Measurements from ENCODE around the gene LRRC10B. TPM values are rescaled to one million over a fixed set of nuclear protein-coding genes. Genes with fewer than 3 reads are reported as not detected.

LRRC10B gene
- total RNA-seq, 1 experiment from 2014 or later = 1.1 TPM

DNA sequence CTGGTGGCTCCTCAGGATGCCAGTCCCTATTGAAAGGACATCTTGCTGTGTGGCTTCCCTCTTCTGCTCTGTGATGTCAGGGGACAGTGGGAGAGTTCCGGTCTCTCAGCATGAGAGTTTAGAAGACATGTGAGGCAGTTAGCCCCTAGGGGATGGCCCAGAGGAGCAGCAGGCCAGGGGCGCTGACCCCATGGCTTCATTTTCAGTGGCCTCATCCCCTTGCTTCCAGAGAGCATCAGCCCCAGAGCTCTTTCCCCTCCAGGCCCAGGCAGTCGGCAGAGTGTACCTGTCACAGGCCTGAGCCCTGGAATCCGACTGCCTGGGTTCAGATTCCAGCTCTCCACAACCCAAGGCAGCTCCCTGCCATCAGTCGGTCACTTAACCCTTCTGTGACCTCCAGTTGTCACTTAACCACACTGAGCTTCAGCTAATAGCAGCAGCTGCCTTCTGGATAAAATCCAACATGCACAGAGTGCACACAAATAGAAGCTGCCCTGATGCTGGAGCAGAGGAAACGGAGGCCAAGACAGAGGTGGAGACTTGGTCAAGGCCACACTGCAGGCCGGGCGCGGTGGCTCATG lies 14.1 kb upstream of the LRRC10B start:
- Histone ChIP-seq H3K4me2 (no peak overlapping the region), H3F3A (ENCODE audit: insufficient read depth, low read depth) (peaks cover 9% of the 10 kb centered on the region), H3K9me3 (ENCODE audit: insufficient read depth, low read depth) (no peaks in the 10 kb centered on the region), H3K27me3 (ENCODE audit: insufficient read depth, low read depth) (no peaks in the 10 kb centered on the region), H3K27ac (no peak overlapping the region), H3K36me3 (ENCODE audit: low read depth) (no peaks in the 10 kb centered on the region), H3K4me1 (replicated peaks; ENCODE audit: insufficient read depth) (peaks cover 13% of the 10 kb centered on the region), H4K20me1 (ENCODE audit: insufficient read depth) (no peaks in the 10 kb centered on the region), H2AFZ (no peak overlapping the region), H3K79me2 (ENCODE audit: low read depth) (no peaks in the 10 kb centered on the region), H3K9me2 (ENCODE audit: insufficient read depth) (no peaks in the 10 kb centered on the region), H3K4me3 (no peak overlapping the region)
- no TSS peak for BruUV-seq (replicated peaks)
- POLR2A ChIA-PET (ENCODE audit: unreplicated experiment) = interaction anchor here (0.6 kb wide), 1 partner anchor 62 kb away, joined by 3 read pairs; no protein-coding TSS in a partner anchor
- no peak for DNase-seq
- CTCF ChIA-PET = no interaction called here
- intact Hi-C loops (cut with micrococcal nuclease; ENCODE audit: unreplicated experiment) = no loop called here
- TF ChIP-seq, protein P1, sequence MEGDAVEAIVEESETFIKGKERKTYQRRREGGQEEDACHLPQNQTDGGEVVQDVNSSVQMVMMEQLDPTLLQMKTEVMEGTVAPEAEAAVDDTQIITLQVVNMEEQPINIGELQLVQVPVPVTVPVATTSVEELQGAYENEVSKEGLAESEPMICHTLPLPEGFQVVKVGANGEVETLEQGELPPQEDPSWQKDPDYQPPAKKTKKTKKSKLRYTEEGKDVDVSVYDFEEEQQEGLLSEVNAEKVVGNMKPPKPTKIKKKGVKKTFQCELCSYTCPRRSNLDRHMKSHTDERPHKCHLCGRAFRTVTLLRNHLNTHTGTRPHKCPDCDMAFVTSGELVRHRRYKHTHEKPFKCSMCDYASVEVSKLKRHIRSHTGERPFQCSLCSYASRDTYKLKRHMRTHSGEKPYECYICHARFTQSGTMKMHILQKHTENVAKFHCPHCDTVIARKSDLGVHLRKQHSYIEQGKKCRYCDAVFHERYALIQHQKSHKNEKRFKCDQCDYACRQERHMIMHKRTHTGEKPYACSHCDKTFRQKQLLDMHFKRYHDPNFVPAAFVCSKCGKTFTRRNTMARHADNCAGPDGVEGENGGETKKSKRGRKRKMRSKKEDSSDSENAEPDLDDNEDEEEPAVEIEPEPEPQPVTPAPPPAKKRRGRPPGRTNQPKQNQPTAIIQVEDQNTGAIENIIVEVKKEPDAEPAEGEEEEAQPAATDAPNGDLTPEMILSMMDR (conservative IDR thresholded peaks at IDR 0.05) = no peak
- TF ChIP-seq EZH2 (IDR thresholded peaks at IDR 0.05; ENCODE audit: low read depth) = no peak

DNA sequence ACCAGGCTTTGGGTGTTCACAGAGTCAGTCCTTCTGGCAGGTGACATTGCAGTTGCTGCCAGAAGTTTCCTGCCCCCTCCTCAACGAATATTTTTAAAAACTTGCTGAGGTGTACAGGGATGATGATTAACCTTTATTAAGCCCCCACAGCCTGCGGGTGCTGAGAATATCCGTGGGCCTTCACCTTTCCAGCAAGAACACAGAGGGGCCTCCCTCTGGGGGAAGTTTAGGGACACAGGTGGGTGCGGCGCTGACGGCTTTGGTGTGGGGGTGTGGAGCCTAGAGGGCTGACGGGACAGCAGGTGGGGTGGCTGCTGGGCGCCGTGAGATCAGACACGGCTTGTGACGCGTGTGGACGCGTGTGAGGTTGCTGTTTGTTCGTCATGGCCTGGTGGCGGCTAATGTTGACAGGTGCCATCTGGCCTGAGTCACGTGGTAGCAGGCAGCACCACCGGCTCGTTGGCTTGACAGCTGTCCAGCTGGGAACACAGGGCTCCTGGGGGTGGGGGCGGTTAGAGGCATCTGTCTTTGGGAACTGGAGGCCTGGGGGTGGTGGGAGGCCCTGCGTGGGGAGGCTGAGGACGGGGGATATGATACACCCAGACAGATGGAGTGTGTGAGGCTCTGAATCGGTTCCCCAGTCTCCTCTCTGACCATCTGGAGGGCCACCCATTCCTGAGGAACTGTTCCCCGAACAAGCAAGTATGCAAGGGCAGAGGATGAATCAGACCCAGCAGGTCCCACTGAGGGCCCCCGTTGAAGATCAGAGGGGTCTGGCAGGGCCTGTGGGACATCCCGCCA lies 12.5 kb upstream of the LRRC10B start:
- ChIA-PET POLR2A (ENCODE audit: unreplicated experiment) (no interaction called here), CTCF (interaction anchor here (0.6 kb wide), 1 partner anchor 214 kb away, joined by 4 read pairs; no protein-coding TSS in a partner anchor)
- no peaks in the 10 kb centered on the region for H3K4me1 ChIP-seq (replicated peaks; ENCODE audit: insufficient read depth)
- intact Hi-C loops (cut with micrococcal nuclease; ENCODE audit: unreplicated experiment) = no loop called here
- no peaks in the 10 kb centered on the region for H3K79me2 ChIP-seq (ENCODE audit: low read depth)
- no peak overlapping the region for H3K4me3 ChIP-seq
- DNase-seq = no peak
- no peaks in the 10 kb centered on the region for H3K9me3 ChIP-seq (ENCODE audit: insufficient read depth, low read depth)
- H3K27me3 ChIP-seq (ENCODE audit: insufficient read depth, low read depth) = no peaks in the 10 kb centered on the region
- no peaks in the 10 kb centered on the region; the same call in 1 of the 2 replicates for H3F3A ChIP-seq (ENCODE audit: insufficient read depth, low read depth)
- no peak overlapping the region for H3K27ac ChIP-seq
- H3K4me2 ChIP-seq = no peak overlapping the region
- no peak overlapping the region for H2AFZ ChIP-seq
- no peaks in the 10 kb centered on the region for H3K36me3 ChIP-seq (ENCODE audit: low read depth)
- H4K20me1 ChIP-seq (ENCODE audit: insufficient read depth) = no peaks in the 10 kb centered on the region
- no peak for TF ChIP-seq EZH2 (IDR thresholded peaks at IDR 0.05; ENCODE audit: low read depth)
- TF ChIP-seq, protein P1 (conservative IDR thresholded peaks at IDR 0.05) = no peak
- no peaks in the 10 kb centered on the region for H3K9me2 ChIP-seq (ENCODE audit: insufficient read depth)
- no TSS peak for BruUV-seq (replicated peaks)

DNA sequence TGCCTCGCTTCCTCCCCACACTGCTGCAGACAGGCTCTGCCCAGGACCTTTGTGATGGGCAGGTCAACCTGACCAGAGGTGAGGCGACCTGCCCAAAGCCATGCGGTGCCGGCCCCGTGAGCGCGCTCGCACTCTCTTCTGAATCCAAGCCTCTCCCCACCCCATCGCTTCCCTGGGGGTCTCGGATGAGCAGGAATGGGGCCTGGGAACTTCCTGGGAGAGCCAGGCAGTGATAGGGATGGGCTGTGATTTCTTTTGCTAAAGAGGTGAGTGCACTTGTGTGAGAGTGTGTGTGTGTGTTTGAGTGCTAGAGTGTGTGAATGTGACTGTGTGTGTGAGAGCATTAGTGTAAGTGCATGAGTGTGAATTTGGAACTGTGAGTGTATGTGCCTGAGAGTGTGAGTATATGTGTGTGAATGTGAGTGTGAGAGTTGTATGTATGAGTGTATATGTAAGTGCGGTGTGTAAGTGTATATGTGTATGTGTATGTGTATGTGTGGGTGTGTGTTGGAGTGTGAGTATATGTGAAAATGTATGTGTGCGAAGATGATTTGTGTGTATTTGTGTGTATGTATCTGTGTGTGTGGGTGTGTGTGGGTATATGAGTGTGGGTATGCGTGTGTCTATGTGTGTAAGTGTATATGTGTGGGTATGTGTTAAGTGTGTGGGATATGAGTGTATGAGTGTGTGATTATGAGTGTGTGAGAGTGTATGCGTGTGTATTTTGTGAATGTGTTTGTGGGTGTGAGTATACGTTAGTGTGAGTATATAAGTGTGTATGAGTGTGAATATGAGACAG lies 11.7 kb upstream of the LRRC10B start:
- no peak overlapping the region for H3K4me3 ChIP-seq
- DNase-seq = no peak
- no peak overlapping the region for H3K4me2 ChIP-seq
- H3K36me3 ChIP-seq (ENCODE audit: low read depth) = no peaks in the 10 kb centered on the region
- no peaks in the 10 kb centered on the region for H4K20me1 ChIP-seq (ENCODE audit: insufficient read depth)
- H3K79me2 ChIP-seq (ENCODE audit: low read depth) = no peaks in the 10 kb centered on the region
- H3K9me3 ChIP-seq (ENCODE audit: insufficient read depth, low read depth) = no peaks in the 10 kb centered on the region
- H3K27me3 ChIP-seq (ENCODE audit: insufficient read depth, low read depth) = no peaks in the 10 kb centered on the region
- H2AFZ ChIP-seq = no peak overlapping the region
- intact Hi-C loops (cut with micrococcal nuclease; ENCODE audit: unreplicated experiment) = no loop called here
- BruUV-seq (replicated peaks) = no TSS peak
- H3K9me2 ChIP-seq (ENCODE audit: insufficient read depth) = no peaks in the 10 kb centered on the region
- H3F3A ChIP-seq (ENCODE audit: insufficient read depth, low read depth) = no peaks in the 10 kb centered on the region; the same call in 1 of the 2 replicates
- TF ChIP-seq, protein P1 (conservative IDR thresholded peaks at IDR 0.05) = no peak
- no peak for TF ChIP-seq EZH2 (IDR thresholded peaks at IDR 0.05; ENCODE audit: low read depth)
- H3K27ac ChIP-seq = no peak overlapping the region
- ChIA-PET POLR2A (ENCODE audit: unreplicated experiment) (no interaction called here), CTCF (no interaction called here)
- H3K4me1 ChIP-seq (replicated peaks; ENCODE audit: insufficient read depth) = no peaks in the 10 kb centered on the region

All from PC-9 (cell line).